ENCODE measurements around the gene WBP2NL.

Gene WBP2NL

GRCh38 chr22:41979423-41980250 is 19.0 kb upstream of the WBP2NL start:
- DNase-seq = no peak

DNA sequence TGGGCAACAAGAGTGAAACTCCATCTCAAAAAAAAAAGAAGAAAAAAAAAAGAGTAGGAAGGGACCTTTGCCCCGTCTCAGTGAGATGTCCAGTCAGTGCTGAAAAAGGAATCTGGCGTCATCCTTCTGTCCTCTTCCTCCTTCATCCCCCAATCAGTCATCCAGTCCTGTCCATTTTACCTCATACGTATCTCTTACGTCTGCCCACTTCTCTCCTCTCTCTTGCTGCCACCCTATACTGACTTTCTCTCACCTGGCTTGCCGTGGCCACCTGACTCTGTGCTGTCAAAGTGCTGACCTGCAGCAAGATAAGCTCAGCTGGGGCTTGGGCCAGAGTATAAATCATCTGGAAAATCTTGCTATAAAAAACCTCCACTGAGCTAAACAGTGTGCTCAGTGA is 15.7 kb upstream of the WBP2NL start:
- DNase-seq = no peak

- DNase-seq = no peak
Observed at GRCh38 chr22:41983513-41984405, 14.8 kb upstream of the WBP2NL start.

DNA sequence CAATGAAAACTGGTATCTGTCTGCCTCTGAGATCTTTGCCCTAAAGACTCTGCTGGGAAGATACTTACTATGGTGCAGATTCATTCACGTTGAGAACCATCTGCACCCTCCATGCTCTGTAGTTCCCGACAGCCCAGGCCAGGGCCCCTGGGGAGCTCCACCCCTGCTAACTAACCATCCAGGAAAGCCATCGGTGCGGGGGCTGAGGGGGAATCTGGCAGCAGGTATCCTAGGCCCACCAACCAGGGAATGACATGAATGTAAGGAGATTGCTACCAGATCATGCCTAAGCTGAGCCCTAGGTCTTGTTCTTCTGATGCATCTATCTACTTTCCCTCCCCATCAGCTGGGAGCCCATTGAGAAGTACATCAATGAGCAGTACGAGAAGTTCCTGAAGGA is 11.3 kb upstream of the WBP2NL start:
- DNase-seq = no peak

- DNase-seq = no peak
Observed at GRCh38 chr22:41989246-41989645, 9.3 kb upstream of the WBP2NL start.

DNA sequence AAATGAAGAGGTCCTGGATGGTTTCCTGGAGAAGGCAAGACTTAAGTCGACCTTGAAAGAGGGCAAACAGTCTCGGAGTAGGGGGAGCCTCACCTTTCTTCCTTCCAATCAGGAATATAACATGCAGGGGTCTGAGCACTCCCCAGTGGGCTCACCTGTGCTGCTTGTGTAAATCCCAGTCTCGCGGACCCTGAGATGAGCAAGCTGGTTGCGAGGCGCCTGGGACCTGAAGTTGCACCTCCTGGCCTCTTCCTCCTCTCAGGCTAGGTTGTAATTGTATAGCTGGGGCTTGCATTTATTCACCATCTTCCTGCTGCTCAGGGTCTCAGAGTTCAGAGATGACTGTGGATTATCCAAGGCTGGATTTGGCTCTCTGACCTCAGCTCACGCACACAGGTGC is 7.5 kb upstream of the WBP2NL start:
- DNase-seq = no peak

DNA sequence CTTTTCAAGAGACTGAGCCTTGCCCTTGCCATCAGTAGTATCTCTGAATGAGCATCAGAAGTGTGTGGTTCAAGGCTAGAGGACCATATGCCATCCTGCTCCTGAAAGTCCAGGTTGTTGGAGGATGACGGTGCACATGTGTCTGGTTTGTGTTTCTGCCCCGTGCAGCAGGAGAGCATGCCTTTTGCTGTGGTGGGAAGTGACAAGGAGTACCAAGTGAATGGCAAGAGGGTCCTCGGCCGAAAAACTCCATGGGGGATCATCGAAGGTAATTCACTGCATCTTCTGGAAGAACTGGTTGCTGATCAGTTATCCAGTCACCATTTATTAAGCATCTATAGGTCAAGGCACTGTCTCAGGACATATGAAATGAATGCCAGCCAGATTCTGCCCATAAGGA is 6.1 kb upstream of the WBP2NL start:
- no peak for DNase-seq

GRCh38 chr22:41995211-41995610 is 3.4 kb upstream of the WBP2NL start:
- DNase-seq = no peak

- no peak for DNase-seq
Observed at GRCh38 chr22:41996826-41997225, 1.8 kb upstream of the WBP2NL start.

DNA sequence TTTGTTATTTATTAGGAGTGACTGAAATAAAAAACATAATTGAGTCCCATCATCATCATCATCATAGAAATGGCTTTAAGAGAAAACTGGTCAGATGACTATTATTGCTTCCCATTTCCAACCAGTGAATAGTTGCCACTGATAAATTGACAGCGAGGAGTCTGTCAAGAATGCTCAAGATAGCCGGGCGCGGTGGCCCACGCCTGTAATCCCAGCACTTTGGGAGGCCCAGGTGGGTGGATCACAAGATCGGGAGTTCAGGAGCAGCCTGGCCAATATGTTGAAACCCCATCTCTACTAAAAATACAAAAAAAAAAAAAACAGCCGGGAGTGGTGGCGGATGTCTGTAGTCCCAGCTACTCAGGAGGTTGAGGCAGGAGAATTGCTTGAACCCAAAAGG is 1.9 kb downstream of the WBP2NL start:
- no peak for DNase-seq

DNA sequence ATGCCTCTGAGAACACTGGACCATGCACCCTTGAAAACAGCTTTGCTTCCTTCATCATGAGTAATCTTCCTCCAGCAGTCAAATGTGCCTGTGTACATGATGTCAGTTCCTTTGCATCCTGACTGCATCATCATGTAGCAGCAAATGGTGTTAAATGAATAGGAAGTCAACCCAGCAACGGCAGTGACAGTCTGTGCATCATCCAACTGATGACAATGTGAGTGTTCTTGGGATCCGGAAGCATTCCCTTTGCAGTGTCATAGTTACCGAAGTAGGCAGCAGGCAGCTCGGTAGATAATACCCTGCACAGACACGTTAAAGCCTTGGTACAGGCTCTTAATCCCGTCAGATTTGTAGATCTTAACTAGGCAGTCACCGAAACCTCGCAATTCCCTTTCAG is 2.5 kb downstream of the WBP2NL start:
- no peak for DNase-seq

DNA sequence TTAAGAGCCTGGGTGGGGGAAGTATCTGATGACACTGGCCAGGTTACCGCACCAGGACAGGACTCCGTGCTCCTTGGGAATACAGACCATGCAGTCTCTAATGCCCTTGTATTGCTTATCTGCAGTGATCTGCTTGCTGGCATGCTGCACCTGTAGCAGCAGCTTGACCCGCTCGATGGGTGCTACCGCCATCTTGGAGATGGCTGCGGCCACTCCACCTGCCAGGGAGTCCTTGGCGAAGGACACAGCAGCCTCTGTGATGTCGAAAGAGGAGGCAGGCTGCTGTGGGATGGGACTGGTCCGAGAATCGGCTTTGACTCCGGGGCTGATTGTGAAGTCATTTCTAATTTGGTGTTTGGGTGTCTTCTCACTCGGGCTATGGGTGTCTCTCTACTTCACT is 3.1 kb downstream of the WBP2NL start:
- DNase-seq = no peak

DNA sequence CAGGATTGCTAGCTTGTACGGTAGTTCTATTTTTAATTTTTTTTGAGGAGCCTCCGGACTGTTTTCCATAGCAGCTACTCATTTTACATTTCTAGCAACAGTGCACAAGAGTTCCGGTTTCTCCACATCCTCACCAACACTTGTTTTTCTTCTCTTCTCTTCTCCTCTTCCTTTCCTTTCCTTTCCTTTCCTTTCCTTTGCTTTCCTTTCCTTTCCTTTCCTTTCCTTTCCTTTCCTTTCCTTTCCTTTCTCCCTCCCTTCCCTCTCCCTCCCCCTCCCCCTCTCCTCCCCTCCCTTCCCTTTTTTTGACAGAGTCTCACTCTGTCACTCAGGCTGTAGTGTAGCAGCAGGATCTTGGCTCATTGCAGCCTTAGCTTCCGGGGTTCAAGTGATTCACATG is 9.3 kb downstream of the WBP2NL start:
- no peak for DNase-seq

DNA sequence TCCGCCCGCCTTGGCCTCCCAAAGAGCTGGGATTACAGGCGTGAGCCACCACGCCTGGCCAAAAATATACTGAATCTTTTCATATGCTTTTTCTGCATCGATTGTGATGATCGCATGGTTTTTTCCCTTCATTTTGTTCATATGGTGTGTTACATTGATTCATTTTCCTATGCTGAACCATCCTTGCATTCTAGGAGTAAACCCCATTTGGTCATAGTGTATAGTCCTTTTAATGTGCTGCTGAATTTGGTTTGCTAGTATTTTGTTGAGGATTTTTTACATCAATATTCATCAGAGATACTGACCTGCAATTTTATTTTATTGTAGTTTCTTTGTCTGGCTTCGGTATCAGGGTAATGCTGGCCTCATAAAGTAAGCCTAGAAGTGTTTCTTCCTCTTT is 12.2 kb downstream of the WBP2NL start:
- no peak for DNase-seq

- DNase-seq = no peak
Observed at GRCh38 chr22:42013385-42013784, 14.8 kb downstream of the WBP2NL start.

DNA sequence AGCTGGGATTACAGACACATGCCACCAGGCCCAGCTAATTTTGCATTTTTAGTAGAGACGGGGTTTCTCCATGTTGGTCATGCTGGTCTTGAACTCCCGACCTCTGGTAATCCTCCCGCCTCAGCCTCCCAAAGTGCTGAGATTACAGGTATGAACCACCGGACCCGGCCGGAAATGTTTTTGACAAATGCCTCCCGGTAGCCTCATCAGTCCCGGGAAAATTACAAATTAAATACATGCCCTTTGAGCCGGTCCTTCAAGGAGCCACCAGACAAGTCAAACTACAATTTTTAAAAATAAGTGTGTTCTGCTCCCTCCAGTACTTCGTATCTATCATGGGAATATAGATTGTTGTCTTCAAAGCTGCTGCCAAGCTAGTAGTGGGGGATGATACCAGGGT is 17.5 kb downstream of the WBP2NL start:
- DNase-seq = no peak

GRCh38 chr22:42018224-42018623 is 19.6 kb downstream of the WBP2NL start:
- no peak for DNase-seq

- DNase-seq = no peak
Observed at GRCh38 chr22:42021571-42021970, 23.0 kb downstream of the WBP2NL start.

DNA sequence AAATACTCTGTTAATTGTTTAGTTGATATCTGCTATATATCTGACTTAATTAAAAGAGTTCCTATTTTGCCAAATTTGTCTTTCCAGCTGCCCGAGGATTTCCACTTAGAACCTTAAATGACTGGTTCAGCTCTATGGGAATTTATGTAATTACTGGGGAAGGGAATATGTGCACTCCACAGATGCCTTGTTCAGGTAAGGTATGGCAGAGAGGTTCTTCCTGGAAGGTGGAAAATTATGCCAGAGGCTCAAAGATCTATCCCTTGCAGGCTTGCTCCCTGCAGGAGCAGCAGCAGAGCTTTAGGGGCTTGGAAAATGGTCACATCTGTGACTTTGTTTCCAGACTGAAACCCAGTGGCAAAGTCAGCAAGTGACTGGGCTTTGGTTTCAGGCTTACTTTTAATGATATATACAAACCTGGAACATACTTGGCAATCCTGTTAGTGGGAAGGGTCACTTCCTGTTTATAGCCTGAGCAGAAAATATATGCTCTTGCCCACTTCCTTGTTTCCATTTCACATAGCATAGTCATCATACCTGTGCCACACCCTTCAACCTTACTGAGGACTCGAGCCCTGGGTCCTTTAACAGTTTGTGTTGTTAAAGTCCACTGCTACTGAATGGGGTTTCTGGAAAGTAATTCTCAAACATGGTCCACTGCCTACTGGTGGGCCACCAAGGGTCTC is 23.7 kb downstream of the WBP2NL start:
- no peak for DNase-seq

- DNase-seq = no peak
Observed at GRCh38 chr22:42025421-42025820, 26.8 kb downstream of the WBP2NL start.

- DNase-seq = no peak
Observed at GRCh38 chr22:42026705-42027104, 28.1 kb downstream of the WBP2NL start.

DNA sequence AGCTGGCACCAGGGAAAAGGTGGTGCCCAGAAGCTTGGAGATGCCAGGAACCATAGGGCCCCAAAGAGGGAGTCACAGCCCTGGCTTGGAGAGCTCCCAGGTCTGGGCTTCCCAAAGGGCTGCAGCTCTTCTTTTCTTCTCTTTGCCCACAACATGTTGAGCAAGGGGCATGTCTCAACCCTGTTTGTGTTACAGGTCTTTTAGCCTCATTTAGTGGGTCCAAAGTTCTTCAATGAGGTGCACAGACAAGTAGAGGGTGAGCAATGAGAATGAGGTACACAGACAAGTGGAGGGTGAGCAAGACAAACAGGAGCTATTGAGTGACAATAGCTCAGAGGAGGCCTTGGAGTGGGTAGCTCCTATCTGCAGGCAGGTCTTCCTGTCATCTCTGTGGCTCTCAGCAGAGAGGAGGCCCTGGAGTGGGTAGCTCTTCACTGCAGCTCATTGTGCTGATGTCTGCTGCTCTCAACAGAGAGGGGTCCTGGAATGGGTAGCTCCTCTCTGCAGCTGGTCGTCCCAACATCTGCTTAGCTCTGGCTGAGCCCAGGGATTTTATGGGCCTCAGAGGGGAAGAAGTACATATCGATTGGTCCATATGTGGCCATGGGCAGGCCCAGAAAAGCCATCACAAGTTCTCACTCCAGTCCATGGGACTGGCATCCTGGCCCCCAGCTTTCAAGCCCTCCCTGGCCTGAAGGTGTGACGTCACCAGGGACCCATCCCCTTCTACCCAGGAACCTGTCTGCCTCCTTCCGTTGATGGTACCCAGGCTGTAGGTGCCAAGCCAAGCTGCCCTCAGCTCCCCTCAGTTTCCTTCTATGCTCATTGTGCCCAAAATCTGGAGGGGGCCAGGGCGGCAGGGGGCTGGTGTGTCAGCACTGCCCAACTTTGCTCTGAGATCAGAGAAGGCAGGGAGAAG is 34.9 kb downstream of the WBP2NL start:
- no peak for DNase-seq

GRCh38 chr22:42035256-42035655 is 36.7 kb downstream of the WBP2NL start:
- DNase-seq = no peak
